ENCODE results near the gene PITPNB.

The PITPNB gene

GRCh38 chr22:27952091-27952490, 33.0 kb upstream of the PITPNB start:
- TF ChIP-seq GLIS3 (CRISPR knock-in tag; IDR thresholded peaks at IDR 0.05) (no peak), ISL1 (CRISPR knock-in tag; IDR thresholded peaks at IDR 0.05) (no peak), ARNTL (CRISPR knock-in tag; IDR thresholded peaks at IDR 0.05; ENCODE audit: borderline replicate concordance, low read depth) (no peak), PATZ1 (CRISPR knock-in tag; IDR thresholded peaks at IDR 0.05; ENCODE audit: borderline replicate concordance) (no peak), RARB (CRISPR knock-in tag; IDR thresholded peaks at IDR 0.05) (no peak), ZC3H10 (CRISPR knock-in tag; IDR thresholded peaks at IDR 0.05) (no peak), ZNF8 (CRISPR knock-in tag; IDR thresholded peaks at IDR 0.05) (no peak), ZNF565 (CRISPR knock-in tag; conservative IDR thresholded peaks at IDR 0.05; ENCODE audit: low read depth) (no peak), ZFP30 (CRISPR knock-in tag; IDR thresholded peaks at IDR 0.05) (no peak), OSR1 (CRISPR knock-in tag; IDR thresholded peaks at IDR 0.05) (no peak)
- TF ChIP-seq, protein P1, sequence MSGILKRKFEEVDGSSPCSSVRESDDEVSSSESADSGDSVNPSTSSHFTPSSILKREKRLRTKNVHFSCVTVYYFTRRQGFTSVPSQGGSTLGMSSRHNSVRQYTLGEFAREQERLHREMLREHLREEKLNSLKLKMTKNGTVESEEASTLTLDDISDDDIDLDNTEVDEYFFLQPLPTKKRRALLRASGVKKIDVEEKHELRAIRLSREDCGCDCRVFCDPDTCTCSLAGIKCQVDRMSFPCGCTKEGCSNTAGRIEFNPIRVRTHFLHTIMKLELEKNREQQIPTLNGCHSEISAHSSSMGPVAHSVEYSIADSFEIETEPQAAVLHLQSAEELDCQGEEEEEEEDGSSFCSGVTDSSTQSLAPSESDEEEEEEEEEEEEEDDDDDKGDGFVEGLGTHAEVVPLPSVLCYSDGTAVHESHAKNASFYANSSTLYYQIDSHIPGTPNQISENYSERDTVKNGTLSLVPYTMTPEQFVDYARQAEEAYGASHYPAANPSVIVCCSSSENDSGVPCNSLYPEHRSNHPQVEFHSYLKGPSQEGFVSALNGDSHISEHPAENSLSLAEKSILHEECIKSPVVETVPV (CRISPR knock-in tag; IDR thresholded peaks at IDR 0.05): no peak
- TF ChIP-seq, protein P2, sequence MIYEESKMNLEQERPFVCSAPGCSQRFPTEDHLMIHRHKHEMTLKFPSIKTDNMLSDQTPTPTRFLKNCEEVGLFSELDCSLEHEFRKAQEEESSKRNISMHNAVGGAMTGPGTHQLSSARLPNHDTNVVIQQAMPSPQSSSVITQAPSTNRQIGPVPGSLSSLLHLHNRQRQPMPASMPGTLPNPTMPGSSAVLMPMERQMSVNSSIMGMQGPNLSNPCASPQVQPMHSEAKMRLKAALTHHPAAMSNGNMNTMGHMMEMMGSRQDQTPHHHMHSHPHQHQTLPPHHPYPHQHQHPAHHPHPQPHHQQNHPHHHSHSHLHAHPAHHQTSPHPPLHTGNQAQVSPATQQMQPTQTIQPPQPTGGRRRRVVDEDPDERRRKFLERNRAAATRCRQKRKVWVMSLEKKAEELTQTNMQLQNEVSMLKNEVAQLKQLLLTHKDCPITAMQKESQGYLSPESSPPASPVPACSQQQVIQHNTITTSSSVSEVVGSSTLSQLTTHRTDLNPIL (CRISPR knock-in tag; IDR thresholded peaks at IDR 0.05; ENCODE audit: low read depth): no peak
- peak; percentile 83 for ATAC-seq

GRCh38 chr22:27949421-27949820, 30.4 kb upstream of the PITPNB start:
- no peak for ATAC-seq
- TF ChIP-seq RARB (CRISPR knock-in tag; IDR thresholded peaks at IDR 0.05) (no peak), TSHZ2 (CRISPR knock-in tag; IDR thresholded peaks at IDR 0.05) (no peak), ZFP30 (CRISPR knock-in tag; IDR thresholded peaks at IDR 0.05) (no peak), ESRRG (CRISPR knock-in tag; IDR thresholded peaks at IDR 0.05) (no peak), TOX (CRISPR knock-in tag; IDR thresholded peaks at IDR 0.05; ENCODE audit: borderline replicate concordance) (no peak), BACH2 (CRISPR knock-in tag; IDR thresholded peaks at IDR 0.05; ENCODE audit: borderline replicate concordance) (no peak), SNAI2 (CRISPR knock-in tag; IDR thresholded peaks at IDR 0.05) (no peak), ZNF8 (CRISPR knock-in tag; IDR thresholded peaks at IDR 0.05) (no peak), ZC3H10 (CRISPR knock-in tag; IDR thresholded peaks at IDR 0.05) (no peak), CSDC2 (CRISPR knock-in tag; IDR thresholded peaks at IDR 0.05) (no peak), OSR1 (CRISPR knock-in tag; IDR thresholded peaks at IDR 0.05) (no peak), ISL1 (CRISPR knock-in tag; IDR thresholded peaks at IDR 0.05) (no peak), ARNTL (CRISPR knock-in tag; IDR thresholded peaks at IDR 0.05; ENCODE audit: borderline replicate concordance, low read depth) (no peak), POU6F1 (CRISPR knock-in tag; IDR thresholded peaks at IDR 0.05; ENCODE audit: borderline replicate concordance, low read depth) (no peak)
- TF ChIP-seq, protein P2 (CRISPR knock-in tag; IDR thresholded peaks at IDR 0.05; ENCODE audit: low read depth): no peak
- TF ChIP-seq, protein P1 (CRISPR knock-in tag; IDR thresholded peaks at IDR 0.05): no peak
